Astrocyte (in vitro differentiated cells and primary cell): Measurements from ENCODE around the gene LIPG. TPM values are rescaled to one million over a fixed set of nuclear protein-coding genes. Genes with fewer than 3 reads are reported as not detected.

Experiments used
- DNase-seq: peaks from one replicate; pipeline ENCODE4 v3.0.0-alpha.2; 2010; ENCODE audit warnings: low read depth
- FAIRE-seq: peaks from 2 replicates; lab custom pipeline; 2011; peaks lifted over from hg19 to GRCh38; lab: Jason Lieb, UNC
- H2AFZ ChIP-seq: 2 replicates; pipeline ENCODE4 v1.6.0; 2012; ENCODE audit warnings: low read depth, low read length, inconsistent platforms
- H3K27ac ChIP-seq: 2 replicates; pipeline ENCODE4 v1.5.1; 2011; ENCODE audit warnings: low read depth, low read length, inconsistent platforms
- H3K27me3 ChIP-seq: 2 replicates; pipeline ENCODE4 v1.6.0; 2011; ENCODE audit warnings: low read length, inconsistent platforms; ENCODE audit not compliant: insufficient read depth
- H3K36me3 ChIP-seq: 2 replicates; pipeline ENCODE4 v1.5.1; 2011; ENCODE audit warnings: low read length, inconsistent platforms; ENCODE audit not compliant: insufficient read depth
- H3K4me1 ChIP-seq: 2 replicates; pipeline ENCODE4 v1.5.1; 2011; ENCODE audit warnings: low read length, inconsistent platforms; ENCODE audit not compliant: insufficient read depth
- H3K4me2 ChIP-seq: 2 replicates; pipeline ENCODE4 v1.6.0; 2012; ENCODE audit warnings: low read length, inconsistent platforms
- H3K4me3 ChIP-seq: 2 replicates; pipeline ENCODE4 v1.5.1; 2011; ENCODE audit warnings: low read depth, mild to moderate bottlenecking, low read length, inconsistent platforms; ENCODE audit not compliant: insufficient read depth
- H3K79me2 ChIP-seq: 2 replicates; pipeline ENCODE4 v1.6.0; 2012; ENCODE audit warnings: mild to moderate bottlenecking, low read length, inconsistent platforms; ENCODE audit not compliant: insufficient read depth
- H3K9ac ChIP-seq: 2 replicates; pipeline ENCODE4 v1.6.0; 2012; ENCODE audit warnings: mild to moderate bottlenecking, low read length, inconsistent platforms
- H3K9me3 ChIP-seq: 2 replicates; pipeline ENCODE4 v1.5.1; 2012; ENCODE audit warnings: low read depth, mild to moderate bottlenecking, low read length, inconsistent platforms; ENCODE audit not compliant: insufficient read depth
- H4K20me1 ChIP-seq: 2 replicates; pipeline ENCODE4 v1.6.0; 2012; ENCODE audit warnings: low read length, inconsistent platforms; ENCODE audit not compliant: insufficient read depth
- H3K27ac Mint-ChIP-seq: one replicate; pipeline ENCODE4 v1.8.0; 2021; ENCODE audit warnings: mild to moderate bottlenecking, mixed read lengths; ENCODE audit not compliant: unreplicated experiment
- H3K27me3 Mint-ChIP-seq: one replicate; pipeline ENCODE4 v1.8.0; 2021; ENCODE audit warnings: low read depth, mixed read lengths; ENCODE audit not compliant: unreplicated experiment
- H3K36me3 Mint-ChIP-seq: one replicate; pipeline ENCODE4 v1.8.0; 2021; ENCODE audit warnings: low read depth, mixed read lengths; ENCODE audit not compliant: unreplicated experiment
- H3K4me1 Mint-ChIP-seq: one replicate; pipeline ENCODE4 v1.8.0; 2021; ENCODE audit warnings: low read depth, mixed read lengths; ENCODE audit not compliant: unreplicated experiment
- H3K4me3 Mint-ChIP-seq: one replicate; pipeline ENCODE4 v1.8.0; 2021; ENCODE audit warnings: mild to moderate bottlenecking, moderate library complexity, mixed read lengths; ENCODE audit not compliant: unreplicated experiment
- H3K9me3 Mint-ChIP-seq: one replicate; pipeline ENCODE4 v1.8.0; 2021; ENCODE audit warnings: mild to moderate bottlenecking, mixed read lengths; ENCODE audit not compliant: unreplicated experiment
- EZH2 ChIP-seq: IDR thresholded peaks from 2 replicates; pipeline ENCODE4 v1.6.1; 2012; ENCODE audit warnings: mild to moderate bottlenecking, low read length, inconsistent platforms; ENCODE audit not compliant: insufficient read depth
- total RNA-seq: library from RNA; stranded (reverse); gene quantifications from 2 replicates; pipeline ENCODE4 v1.2.1, GENCODE V29; 2021
- TF ChIP-seq, protein P1 (sequence below): IDR thresholded peaks from 2 replicates; pipeline ENCODE4 v1.5.1; 2011; ENCODE audit warnings: low read depth, mild to moderate bottlenecking, inconsistent platforms, low read length, moderate library complexity; ENCODE audit not compliant: insufficient read depth

LIPG gene
- total RNA-seq, 1 donor from 2014 or later = 18.3 TPM

DNA sequence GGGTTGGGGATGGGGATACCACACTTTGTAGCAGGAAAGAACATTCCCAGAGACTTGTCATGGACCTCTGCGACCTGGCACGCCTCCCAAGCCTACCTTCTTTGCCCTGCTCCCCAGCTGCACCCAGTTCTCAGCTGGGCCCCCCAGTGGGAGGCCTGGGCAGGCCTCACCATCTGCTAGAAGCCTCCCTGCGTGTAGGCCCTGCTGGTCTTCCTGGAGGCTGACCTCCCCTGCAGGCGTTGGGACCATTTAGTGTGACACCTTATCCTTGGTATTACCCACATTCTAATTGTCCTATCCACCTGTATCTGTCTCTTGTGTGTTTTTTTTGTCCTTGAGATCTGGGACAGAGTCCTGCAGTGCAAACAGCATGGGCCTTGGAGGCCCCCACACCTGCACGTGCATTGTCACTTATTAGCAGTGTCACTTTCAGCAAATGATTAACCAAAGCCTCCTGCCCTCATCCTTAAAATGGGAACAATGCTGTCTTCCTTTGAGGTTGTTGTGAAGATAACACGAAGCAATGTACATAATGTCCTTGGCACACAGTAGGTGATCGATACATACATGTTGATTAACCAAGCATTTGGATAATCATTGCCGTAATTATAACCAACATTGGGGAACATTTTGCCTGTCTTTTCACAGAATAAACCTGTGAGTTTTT, 77.2 kb downstream of the LIPG start:
- H3K36me3 ChIP-seq = no peaks in the 10 kb centered on the region
- H3K4me3 ChIP-seq = no peak overlapping the region
- H3K36me3 Mint-ChIP-seq = no peaks in the 10 kb centered on the region
- no peaks in the 10 kb centered on the region for H3K9me3 ChIP-seq
- no peak for TF ChIP-seq EZH2
- TF ChIP-seq, protein P1, sequence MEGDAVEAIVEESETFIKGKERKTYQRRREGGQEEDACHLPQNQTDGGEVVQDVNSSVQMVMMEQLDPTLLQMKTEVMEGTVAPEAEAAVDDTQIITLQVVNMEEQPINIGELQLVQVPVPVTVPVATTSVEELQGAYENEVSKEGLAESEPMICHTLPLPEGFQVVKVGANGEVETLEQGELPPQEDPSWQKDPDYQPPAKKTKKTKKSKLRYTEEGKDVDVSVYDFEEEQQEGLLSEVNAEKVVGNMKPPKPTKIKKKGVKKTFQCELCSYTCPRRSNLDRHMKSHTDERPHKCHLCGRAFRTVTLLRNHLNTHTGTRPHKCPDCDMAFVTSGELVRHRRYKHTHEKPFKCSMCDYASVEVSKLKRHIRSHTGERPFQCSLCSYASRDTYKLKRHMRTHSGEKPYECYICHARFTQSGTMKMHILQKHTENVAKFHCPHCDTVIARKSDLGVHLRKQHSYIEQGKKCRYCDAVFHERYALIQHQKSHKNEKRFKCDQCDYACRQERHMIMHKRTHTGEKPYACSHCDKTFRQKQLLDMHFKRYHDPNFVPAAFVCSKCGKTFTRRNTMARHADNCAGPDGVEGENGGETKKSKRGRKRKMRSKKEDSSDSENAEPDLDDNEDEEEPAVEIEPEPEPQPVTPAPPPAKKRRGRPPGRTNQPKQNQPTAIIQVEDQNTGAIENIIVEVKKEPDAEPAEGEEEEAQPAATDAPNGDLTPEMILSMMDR = no peak
- H3K9me3 Mint-ChIP-seq = peaks cover 2% of the 10 kb centered on the region
- no peaks in the 10 kb centered on the region for H4K20me1 ChIP-seq
- H3K4me3 Mint-ChIP-seq = no peak overlapping the region
- peaks cover 4% of the 10 kb centered on the region for H3K4me1 ChIP-seq
- no peak overlapping the region for H3K9ac ChIP-seq
- DNase-seq (no peak), FAIRE-seq (no peak)
- H3K27ac Mint-ChIP-seq = no peak overlapping the region
- no peak overlapping the region for H2AFZ ChIP-seq
- no peak overlapping the region for H3K27ac ChIP-seq
- peaks cover 11% of the 10 kb centered on the region for H3K27me3 Mint-ChIP-seq
- no peaks in the 10 kb centered on the region for H3K79me2 ChIP-seq
- no peak overlapping the region for H3K4me2 ChIP-seq
- H3K27me3 ChIP-seq = no peaks in the 10 kb centered on the region
- peaks cover 3% of the 10 kb centered on the region for H3K4me1 Mint-ChIP-seq

DNA sequence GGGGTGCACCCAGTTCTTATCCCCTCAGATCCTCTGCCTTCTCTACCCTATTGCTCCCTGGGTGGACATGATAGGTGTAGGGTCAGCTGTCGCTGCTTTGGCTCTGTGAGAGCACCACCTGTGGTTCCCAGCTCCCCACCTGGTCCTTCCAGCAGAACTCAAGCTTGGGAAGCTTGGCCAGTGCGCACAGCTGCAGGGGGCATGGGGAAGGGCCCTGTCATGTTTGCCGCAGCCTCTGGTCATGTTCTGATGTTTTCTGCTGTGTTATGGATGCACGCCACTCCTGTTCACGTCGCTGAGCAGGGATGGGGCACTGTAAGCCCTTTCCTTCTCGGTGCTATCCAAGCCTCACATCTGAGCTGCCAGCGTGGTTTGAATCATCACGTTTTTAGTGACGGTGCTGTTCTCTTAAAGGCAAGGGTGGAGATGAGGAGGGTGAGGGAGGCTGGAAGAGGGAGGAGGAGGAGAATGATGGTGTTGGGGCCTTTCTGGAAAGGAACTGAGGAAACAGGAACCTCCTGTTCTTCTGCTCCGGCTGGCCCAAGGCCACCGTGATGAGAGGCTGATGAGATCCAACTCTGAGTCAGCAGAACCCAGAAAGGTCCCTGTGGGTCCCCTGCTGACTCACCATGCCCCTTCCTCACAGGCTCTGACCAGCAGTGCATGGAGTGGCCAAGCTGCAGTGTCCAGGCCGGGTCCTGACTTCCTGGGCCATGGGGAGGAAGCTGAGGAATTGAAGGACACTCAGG, 78.0 kb downstream of the LIPG start:
- no peaks in the 10 kb centered on the region for H4K20me1 ChIP-seq
- H3K27ac Mint-ChIP-seq = no peak overlapping the region

More for the DNA sequence above, 78.0 kb downstream of the LIPG start:
- Histone ChIP-seq H2AFZ (no peak overlapping the region), H3K9ac (no peak overlapping the region), H3K36me3 (no peaks in the 10 kb centered on the region), H3K4me2 (no peak overlapping the region), H3K27ac (no peak overlapping the region), H3K4me1 (peaks cover 4% of the 10 kb centered on the region), H3K4me3 (no peak overlapping the region), H3K9me3 (no peaks in the 10 kb centered on the region), H3K79me2 (no peaks in the 10 kb centered on the region), H3K27me3 (no peaks in the 10 kb centered on the region)
- Mint-ChIP-seq H3K27me3 (peaks cover 11% of the 10 kb centered on the region), H3K36me3 (no peaks in the 10 kb centered on the region), H3K4me3 (no peak overlapping the region), H3K4me1 (peaks cover 3% of the 10 kb centered on the region), H3K9me3 (peaks cover 2% of the 10 kb centered on the region)
- DNase-seq (peak; percentile 21), FAIRE-seq (no peak)
- TF ChIP-seq, protein P1 = no peak
- no peak for TF ChIP-seq EZH2
